NT2/D1 (cell line): ENCODE results near the gene BHMT.

Experiments
- DNase-seq: peaks from one replicate; pipeline ENCODE4 v3.0.0-alpha.2; 2011; ENCODE audit warnings: low read depth, low spot score
- H3K27me3 ChIP-seq: 2 replicates; pipeline ENCODE4 v1.6.0; 2011; ENCODE audit warnings: mild to moderate bottlenecking; ENCODE audit not compliant: insufficient read length, insufficient read depth
- H3K36me3 ChIP-seq: 2 replicates; pipeline ENCODE4 v1.6.1; 2011; ENCODE audit warnings: mild to moderate bottlenecking, low read length, mixed read lengths; ENCODE audit not compliant: insufficient read depth, insufficient read length
- H3K4me1 ChIP-seq: 2 replicates; pipeline ENCODE4 v1.5.1; 2011; ENCODE audit not compliant: insufficient read depth, insufficient read length
- H3K4me3 ChIP-seq: 2 replicates; pipeline ENCODE4 v1.5.1; 2011; ENCODE audit warnings: low read depth; ENCODE audit not compliant: insufficient read length
- H3K9ac ChIP-seq: 2 replicates; pipeline ENCODE4 v1.6.0; 2011; ENCODE audit warnings: low read depth; ENCODE audit not compliant: insufficient read length
- H3K9me3 ChIP-seq: 2 replicates; pipeline ENCODE4 v1.5.1; 2011; ENCODE audit warnings: mild to moderate bottlenecking, low read length; ENCODE audit not compliant: insufficient read depth
- SUZ12 ChIP-seq: IDR thresholded peaks from 2 replicates; pipeline ENCODE4 v1.6.1; 2011; ENCODE audit not compliant: insufficient read length, insufficient read depth; ENCODE audit errors: extremely low read depth
- YY1 ChIP-seq: IDR thresholded peaks from 2 replicates; pipeline ENCODE4 v1.6.1; 2011; ENCODE audit not compliant: insufficient read length, insufficient read depth
- ZNF274 ChIP-seq: IDR thresholded peaks from 2 replicates; pipeline ENCODE4 v1.6.1; 2011; ENCODE audit warnings: mild to moderate bottlenecking, low read depth, low read length

Gene BHMT, protein sequence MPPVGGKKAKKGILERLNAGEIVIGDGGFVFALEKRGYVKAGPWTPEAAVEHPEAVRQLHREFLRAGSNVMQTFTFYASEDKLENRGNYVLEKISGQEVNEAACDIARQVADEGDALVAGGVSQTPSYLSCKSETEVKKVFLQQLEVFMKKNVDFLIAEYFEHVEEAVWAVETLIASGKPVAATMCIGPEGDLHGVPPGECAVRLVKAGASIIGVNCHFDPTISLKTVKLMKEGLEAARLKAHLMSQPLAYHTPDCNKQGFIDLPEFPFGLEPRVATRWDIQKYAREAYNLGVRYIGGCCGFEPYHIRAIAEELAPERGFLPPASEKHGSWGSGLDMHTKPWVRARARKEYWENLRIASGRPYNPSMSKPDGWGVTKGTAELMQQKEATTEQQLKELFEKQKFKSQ

DNA sequence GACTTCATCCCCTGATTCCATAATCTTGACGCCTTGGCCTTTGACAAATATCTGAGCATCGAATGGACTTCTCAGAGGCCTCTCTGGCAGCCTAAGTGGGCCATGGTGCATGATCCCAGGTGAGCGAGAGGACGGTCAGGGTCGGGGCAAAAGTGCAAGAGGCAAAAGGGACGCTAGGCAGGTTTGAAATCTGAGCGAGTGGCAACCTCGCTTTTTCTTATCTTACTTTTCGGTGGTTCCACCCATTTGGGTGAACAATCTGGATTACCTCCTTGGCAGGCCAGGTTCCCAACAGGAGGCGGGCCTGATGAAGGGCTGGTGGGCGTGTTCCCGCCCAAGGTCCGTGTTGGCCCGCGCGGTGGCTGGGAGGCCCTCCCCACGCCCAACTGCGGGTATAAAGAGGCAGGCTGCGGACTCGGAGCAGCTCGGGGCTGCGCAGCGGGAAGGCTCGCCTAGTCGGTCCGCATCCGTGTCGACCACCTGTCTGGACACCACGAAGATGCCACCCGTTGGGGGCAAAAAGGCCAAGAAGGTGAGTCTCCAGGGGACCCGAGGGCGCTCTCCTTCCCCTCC, at the start of gene BHMT:
Gene BHMT, plus strand, starts transcription at position 423 of the 573 bp plus-strand sequence. Its CDS starts 77 bp downstream, at position 500.
- Histone ChIP-seq H3K27me3 (peaks cover 39% of the 10 kb centered on the region), H3K4me3 (peak within 1 kb of the TSS; percentile 51), H3K9ac (peak within 1 kb of the TSS; percentile 61), H3K36me3 (no peaks in the 10 kb centered on the region), H3K4me1 (no peaks in the 10 kb centered on the region), H3K9me3 (no peaks in the 10 kb centered on the region)
- TF ChIP-seq SUZ12 (no peak), YY1 (no peak), ZNF274 (no peak)
- no peak for DNase-seq

DNA sequence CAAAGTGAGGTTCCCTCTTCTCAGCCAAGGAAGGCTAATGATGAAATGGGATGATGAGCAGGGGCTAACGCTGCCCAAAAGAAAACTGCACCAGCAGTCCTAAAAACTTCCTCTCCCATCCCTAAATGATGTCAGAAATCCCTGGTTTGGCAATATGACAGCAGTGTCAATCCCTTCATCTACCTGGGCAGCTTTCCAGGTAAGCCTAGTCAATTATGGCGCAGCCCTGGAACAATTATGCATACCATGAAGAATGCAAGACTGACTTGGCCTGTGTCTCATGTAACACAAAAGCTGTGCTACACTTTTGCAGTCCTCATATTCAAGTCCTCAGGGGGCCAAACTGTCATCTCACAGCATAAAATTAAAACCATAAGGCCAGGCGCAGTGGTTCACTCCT, 49.2 kb upstream of the BHMT start:
- no peak overlapping the region for H3K4me3 ChIP-seq
- no peaks in the 10 kb centered on the region for H3K4me1 ChIP-seq
- H3K9me3 ChIP-seq = no peaks in the 10 kb centered on the region
- no peak for DNase-seq
- TF ChIP-seq SUZ12 (no peak), ZNF274 (no peak)
- no peaks in the 10 kb centered on the region for H3K27me3 ChIP-seq
- H3K9ac ChIP-seq = no peak overlapping the region
- H3K36me3 ChIP-seq = no peaks in the 10 kb centered on the region

DNA sequence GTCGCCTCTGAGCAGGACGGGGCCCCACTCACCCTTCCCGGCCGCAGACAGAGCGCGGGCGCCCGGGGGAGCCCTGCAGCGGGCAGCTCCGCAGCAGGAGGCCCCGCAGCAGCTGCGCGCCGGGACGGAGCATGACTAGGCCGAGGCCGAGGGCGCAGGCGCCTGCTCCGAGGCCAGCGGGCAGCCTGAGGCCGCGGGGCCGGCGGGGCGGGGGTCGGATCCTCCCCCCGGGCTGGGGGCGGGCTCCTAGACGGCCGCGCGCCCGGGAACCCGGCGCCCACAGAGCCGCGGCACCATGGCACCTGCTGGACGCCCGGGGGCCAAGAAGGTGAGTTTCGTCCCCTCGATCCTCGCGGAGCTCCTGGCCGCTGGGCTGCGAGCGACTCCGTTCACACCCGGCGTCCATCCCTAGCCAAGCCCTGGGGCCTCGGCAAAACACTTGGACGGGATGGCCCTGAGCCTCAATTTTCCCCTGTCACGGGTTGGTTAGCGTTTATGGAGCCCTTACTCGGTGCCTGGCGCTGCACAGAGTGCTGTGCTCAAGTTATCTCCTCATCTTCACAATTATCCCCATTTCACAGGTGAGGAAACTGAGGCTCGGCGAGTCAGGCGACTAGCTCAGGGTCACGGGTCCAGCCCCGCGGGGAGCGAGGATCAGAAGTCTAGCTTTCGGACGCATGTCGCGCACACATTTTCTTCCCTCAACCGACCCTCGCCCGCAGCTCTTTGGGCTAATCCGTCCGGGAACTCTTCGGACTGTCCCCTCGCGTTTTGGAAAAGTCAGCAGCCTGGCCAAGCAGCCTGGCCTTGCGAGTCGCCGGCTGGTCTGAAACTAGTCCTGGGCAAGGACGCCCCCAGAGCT, 41.9 kb upstream of the BHMT start, which contains the start of the genes BHMT2 and DMGDH:
Gene BHMT2, plus strand, starts transcription at position 280 of the 862 bp plus-strand sequence. Its CDS starts 16 bp downstream, at position 296.
Gene DMGDH, minus strand, starts transcription at position 187 of the 862 bp plus-strand sequence. Its CDS starts 54 bp downstream, at position 133.
- Histone ChIP-seq H3K9ac (no peak within 1 kb of the TSS), H3K4me3 (no peak within 1 kb of the TSS), H3K36me3 (no peaks in the 10 kb centered on the region), H3K9me3 (peaks cover 16% of the 10 kb centered on the region), H3K27me3 (no peaks in the 10 kb centered on the region), H3K4me1 (no peaks in the 10 kb centered on the region)
- DNase-seq = no peak
- TF ChIP-seq ZNF274 = no peak
- TF ChIP-seq SUZ12 = no peak
- no peak for TF ChIP-seq YY1

DNA sequence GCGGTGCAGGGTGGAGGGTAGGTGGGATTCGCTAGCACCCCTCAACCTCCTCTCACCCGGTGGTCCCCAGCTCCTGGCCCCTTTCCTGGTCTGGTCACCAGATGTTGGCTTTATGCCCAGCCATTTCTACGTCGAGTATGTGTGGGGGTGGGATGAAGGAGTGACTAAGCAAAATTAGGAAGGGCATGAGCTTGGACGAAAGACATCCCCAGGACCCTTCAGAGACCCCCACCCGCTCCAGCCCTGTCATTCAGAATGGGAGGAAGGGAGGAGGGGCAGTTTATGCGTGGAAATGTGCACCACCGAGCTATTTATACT, 41.3 kb upstream of the BHMT start:
- Histone ChIP-seq H3K9ac (no peak overlapping the region), H3K4me1 (no peaks in the 10 kb centered on the region)
- no peak for DNase-seq

DNA sequence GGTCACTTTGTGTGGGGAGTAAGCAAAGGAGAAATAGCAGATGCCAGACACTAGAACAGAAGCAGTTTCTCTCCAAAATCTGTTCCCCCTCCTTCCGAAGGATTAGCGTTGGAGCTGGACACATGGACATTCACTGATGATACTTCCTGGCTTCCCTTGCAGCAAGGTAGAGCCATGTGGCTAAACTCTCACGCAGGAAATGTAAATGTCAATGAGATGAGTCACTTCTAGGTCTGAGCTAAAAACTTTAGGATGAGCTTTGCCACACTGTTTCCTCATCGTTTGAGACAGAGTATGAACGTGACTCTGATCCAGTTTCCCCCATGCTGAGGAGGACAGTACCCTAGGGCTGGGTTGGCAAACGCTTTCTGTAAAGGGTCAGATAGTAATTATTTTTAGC, 37.0 kb upstream of the BHMT start:
- DNase-seq = no peak
- no peaks in the 10 kb centered on the region for H3K36me3 ChIP-seq
- H3K27me3 ChIP-seq = no peaks in the 10 kb centered on the region
- no peak overlapping the region for H3K9ac ChIP-seq
- H3K9me3 ChIP-seq = peaks cover 19% of the 10 kb centered on the region
- H3K4me1 ChIP-seq = no peaks in the 10 kb centered on the region
- H3K4me3 ChIP-seq = no peak overlapping the region
- no peak for TF ChIP-seq ZNF274
- TF ChIP-seq YY1 = no peak

More for the DNA sequence above, 41.3 kb upstream of the BHMT start:
- Histone ChIP-seq H3K36me3 (no peaks in the 10 kb centered on the region), H3K4me3 (no peak overlapping the region), H3K9me3 (peaks cover 19% of the 10 kb centered on the region), H3K27me3 (no peaks in the 10 kb centered on the region)
- TF ChIP-seq SUZ12 = no peak
- no peak for TF ChIP-seq ZNF274
- no peak for TF ChIP-seq YY1

DNA sequence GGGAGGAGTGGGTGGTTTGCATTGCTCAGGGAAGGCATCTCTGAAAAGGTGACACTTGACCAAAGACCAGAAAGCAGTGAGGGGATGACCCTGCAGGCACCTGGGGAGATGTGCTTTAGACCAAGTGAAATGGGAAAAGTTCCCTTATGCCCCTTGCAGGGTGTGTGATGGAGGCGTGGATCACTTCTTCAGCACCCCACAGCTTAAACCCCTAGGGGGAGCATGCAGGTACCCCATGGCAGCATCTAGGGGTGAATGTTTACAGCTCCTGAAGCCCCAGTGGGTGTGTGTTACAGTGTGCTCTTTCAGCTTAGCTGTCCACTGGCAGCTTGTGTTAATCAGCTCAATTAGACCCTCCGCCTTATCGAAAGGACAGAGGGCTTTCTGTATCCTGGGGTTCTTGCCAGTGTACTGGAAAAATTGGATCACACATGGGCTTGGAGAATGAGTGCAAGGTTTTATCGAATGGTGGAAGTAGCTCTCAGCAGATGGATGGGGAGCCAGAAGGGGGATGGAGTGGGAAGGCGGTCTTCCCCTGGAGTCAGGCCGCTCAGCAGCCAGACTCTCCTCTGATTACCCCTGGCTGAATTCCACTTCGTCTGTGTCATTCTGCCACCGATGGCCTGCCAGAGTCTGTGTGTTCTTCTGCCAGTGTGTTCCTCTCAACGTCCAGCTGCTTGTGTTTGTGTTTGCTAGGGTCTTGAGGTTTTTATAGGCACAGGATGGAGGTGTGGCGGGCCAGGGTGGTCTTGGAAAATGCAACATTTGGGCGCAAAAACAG, 35.8 kb upstream of the BHMT start:
- H3K9me3 ChIP-seq = peaks cover 19% of the 10 kb centered on the region
- H3K27me3 ChIP-seq = no peaks in the 10 kb centered on the region
- no peaks in the 10 kb centered on the region for H3K4me1 ChIP-seq
- DNase-seq = no peak
- H3K36me3 ChIP-seq = no peaks in the 10 kb centered on the region
- TF ChIP-seq YY1 (no peak), SUZ12 (no peak), ZNF274 (no peak)
- no peak overlapping the region for H3K9ac ChIP-seq
- H3K4me3 ChIP-seq = no peak overlapping the region

DNA sequence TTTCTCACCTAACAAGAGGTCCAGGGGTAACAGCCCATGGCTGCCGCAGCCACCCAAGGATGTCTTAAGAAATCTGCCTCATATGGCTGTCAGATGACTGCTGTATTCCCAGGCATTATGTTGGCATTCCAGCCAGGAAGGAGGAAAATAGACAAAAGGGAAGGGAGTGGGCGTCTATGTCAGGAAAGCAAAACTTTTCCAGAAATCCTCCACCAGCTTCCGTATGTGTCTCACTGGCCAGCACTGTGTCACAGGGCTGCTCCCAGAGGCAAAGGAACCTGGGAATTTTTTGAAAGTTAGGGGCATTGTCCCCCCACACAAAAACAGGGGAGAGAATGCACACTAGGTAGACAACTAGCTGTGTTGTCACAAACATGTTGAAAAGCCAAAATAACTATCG, 34.8 kb upstream of the BHMT start:
- no peak overlapping the region for H3K9ac ChIP-seq
- H3K27me3 ChIP-seq = no peaks in the 10 kb centered on the region
- no peak overlapping the region for H3K4me3 ChIP-seq
- peaks cover 19% of the 10 kb centered on the region for H3K9me3 ChIP-seq
- DNase-seq = no peak
- H3K36me3 ChIP-seq = no peaks in the 10 kb centered on the region
- no peak for TF ChIP-seq YY1
- TF ChIP-seq SUZ12 = no peak
- H3K4me1 ChIP-seq = no peaks in the 10 kb centered on the region
